Measurements from ENCODE around the gene C1orf159. TPM values are rescaled to one million over a fixed set of nuclear protein-coding genes. Genes with fewer than 3 reads are reported as not detected.

C1orf159 gene
- total RNA-seq, 6 experiments from 2014 or later, result 4.0 to 7.7 (median 6.4) TPM

- Histone ChIP-seq H3K27ac (no peak overlapping the region), H3K4me3 (no peak overlapping the region), H3K4me1 (no peaks in the 10 kb centered on the region), H3K9me3 (no peaks in the 10 kb centered on the region), H3K36me3 (no peaks in the 10 kb centered on the region), H3K27me3 (no peaks in the 10 kb centered on the region)
- ATAC-seq (no peak), DNase-seq (no peak)
- intact Hi-C loops (cut with DNase I), result no loop called here
- WGBS (ENCODE audit: insufficient coverage, low coverage, low lambda C conversion rate, missing lambda C conversion rate), result 80% methylated on average over 5 of the region's 20 CpGs
- TF ChIP-seq CTCF (IDR thresholded peaks at IDR 0.05), result no peak
- no peak for TF ChIP-seq POLR2A (IDR thresholded peaks at IDR 0.05)
These were observed 19.6 kb upstream of the C1orf159 start for GRCh38 chr1:1135339-1136136.

DNA sequence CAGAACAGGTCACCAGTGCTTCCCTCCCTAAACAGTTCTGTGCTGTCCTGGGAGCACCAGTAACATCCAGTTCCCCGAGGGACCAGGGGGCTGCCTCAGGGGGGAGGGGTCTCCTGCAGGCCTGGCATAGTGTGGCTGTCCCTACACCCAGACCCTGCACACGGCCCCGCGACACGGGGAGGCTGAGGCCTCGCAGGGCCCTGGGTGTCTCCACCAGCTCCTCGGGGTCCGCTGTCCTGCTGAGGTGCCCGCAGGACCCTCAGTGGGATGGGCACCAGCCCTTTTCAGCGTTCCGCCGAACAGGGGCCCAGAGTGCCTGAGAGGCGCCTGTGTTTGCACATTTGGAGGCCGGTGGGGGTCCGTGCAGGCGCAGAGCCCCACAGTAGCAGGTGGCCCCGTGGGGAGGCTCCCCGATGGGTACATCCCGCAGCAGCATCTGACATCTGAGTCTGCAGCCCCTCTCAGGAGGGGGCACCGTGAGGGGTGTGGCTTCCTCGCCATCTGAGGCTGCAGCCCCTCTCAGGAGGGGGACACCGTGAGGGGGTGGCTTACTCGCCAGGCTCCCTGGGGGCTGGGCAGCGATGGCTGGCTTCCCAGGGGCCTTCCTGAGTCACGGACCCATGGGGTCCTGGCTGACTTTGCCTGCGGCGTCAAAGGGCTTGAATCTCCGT lies 18.5 kb upstream of the C1orf159 start:
- intact Hi-C loops (cut with DNase I), result no loop called here
- no peak for DNase-seq
- Histone ChIP-seq H3K36me3 (no peaks in the 10 kb centered on the region), H3K27me3 (no peaks in the 10 kb centered on the region), H3K4me1 (no peaks in the 10 kb centered on the region), H3K4me3 (no peak overlapping the region), H3K27ac (no peak overlapping the region), H3K9me3 (no peaks in the 10 kb centered on the region)
- WGBS (ENCODE audit: insufficient coverage, low coverage, low lambda C conversion rate, missing lambda C conversion rate), result 60% methylated on average over 1 of the region's 28 CpGs
- no peak for ATAC-seq
- TF ChIP-seq CTCF (IDR thresholded peaks at IDR 0.05) (no peak), POLR2A (IDR thresholded peaks at IDR 0.05) (no peak)

DNA sequence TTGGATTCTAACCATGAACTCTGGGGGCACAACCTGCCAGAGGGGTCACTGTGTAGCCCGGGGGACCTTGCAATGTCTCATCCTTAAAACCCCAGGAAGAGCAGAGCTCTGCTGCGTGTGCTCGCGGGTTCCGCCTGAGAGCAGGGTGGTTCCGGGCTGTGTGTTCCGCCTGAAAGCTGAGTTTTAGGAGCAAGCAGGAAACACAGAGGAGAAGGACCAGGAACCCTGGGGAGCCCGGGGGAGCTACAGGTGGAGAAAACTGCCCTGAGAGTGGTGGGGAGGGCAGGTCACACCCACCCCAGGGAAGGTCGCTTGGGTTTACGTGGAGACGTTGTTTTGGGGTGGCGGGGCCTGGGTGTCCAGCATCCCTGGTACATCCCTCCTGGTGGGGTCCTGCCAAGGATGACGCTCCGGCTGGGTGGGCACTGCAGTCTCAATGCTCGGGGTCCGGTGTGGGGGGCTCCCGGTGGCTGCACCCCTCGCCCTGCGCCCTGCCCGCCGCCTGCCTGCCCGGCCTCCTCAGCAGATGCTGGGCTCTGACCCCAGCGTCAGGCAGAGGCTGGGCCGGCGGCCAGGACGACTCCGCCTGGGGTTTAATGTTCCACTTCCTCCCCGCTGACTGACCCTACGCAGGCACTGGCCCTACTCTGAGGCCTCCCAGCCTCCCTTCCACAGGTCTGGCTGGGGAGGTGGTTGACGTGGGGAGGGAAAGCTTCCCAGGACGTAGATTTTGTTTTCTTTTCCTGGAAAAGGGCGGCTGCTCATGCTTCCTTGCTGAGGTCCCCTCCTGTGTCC lies 17.3 kb upstream of the C1orf159 start:
- Histone ChIP-seq H3K4me1 (peaks cover 0 to 10% (median 4%) of the 10 kb centered on the region in 4 donors), H3K27ac (no peak overlapping the region), H3K4me3 (no peak overlapping the region), H3K36me3 (no peaks in the 10 kb centered on the region), H3K27me3 (no peaks in the 10 kb centered on the region), H3K9me3 (no peaks in the 10 kb centered on the region)
- DNase-seq, result peak in 1 of 3 donors; percentile 59
- no peak for TF ChIP-seq POLR2A (IDR thresholded peaks at IDR 0.05)
- TF ChIP-seq CTCF (IDR thresholded peaks at IDR 0.05), result no peak
- peak; percentile 44 to 75 (median 50) for ATAC-seq
- intact Hi-C loops (cut with DNase I), result no loop called here
- WGBS (ENCODE audit: insufficient coverage, low coverage, low lambda C conversion rate, missing lambda C conversion rate), result 53% methylated on average over 4 of the region's 32 CpGs

DNA sequence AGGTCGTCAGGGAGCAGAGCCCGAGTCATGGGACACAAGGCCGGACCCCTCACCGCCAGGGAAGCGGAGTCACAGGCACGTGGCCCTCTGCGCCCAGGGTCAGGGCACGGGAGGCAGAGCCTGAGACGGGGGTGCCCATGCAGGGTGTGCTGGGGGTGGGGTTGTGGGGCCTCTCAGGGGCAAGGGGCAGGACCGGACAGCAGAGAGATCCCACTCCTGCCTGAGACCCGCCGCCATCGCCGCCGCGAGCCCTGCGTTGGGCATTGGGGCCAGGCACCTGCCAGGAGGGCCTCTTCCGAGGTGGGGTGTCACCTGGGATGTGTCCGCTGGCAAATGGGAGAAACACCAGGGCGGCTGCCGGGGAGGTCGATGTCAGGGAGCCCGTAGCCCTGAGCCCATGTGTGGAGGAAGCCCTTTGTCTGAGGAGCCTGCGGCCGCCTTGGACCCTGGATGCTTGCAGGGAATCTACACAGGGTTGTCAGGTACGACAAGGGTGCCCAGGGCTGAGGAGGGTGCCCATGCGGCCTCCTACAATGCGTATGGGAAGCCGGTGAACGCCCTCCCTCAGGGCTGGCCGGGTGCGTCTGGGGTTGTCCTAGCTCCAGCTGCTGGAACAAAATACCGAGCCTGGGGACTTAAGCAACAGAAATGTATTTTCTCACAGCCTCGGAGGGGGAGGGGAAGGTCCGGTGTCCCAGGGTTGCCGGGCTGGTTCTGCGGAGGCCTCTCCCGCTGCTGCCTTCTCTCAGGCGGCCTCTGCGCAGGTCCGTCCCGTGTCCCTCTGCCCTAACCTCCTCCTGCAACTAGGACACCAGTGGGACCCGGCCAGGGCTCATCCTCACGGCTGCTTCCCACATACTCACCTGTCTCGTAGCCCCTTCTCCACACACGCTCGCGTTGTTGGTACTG lies 16.4 kb upstream of the C1orf159 start:
- Histone ChIP-seq H3K27me3 (no peaks in the 10 kb centered on the region), H3K36me3 (no peaks in the 10 kb centered on the region), H3K4me1 (peaks cover 0 to 14% (median 6%) of the 10 kb centered on the region in 4 donors), H3K9me3 (no peaks in the 10 kb centered on the region), H3K4me3 (no peak overlapping the region), H3K27ac (no peak overlapping the region)
- DNase-seq, result no peak
- 78% methylated on average over 6 of the region's 48 CpGs for WGBS (ENCODE audit: insufficient coverage, low coverage, low lambda C conversion rate, missing lambda C conversion rate)
- TF ChIP-seq CTCF (IDR thresholded peaks at IDR 0.05) (no peak), POLR2A (IDR thresholded peaks at IDR 0.05) (no peak)
- no peak for ATAC-seq
- intact Hi-C loops (cut with DNase I), result no loop called here

Data from right lobe of liver (tissue), 6 donors.